Measurements from ENCODE around the gene ANTKMT.
A peak's percentile ranks its signal among the peaks of the same experiment; 100 is the strongest.
"Not testable (repeated sequence)": the region's sequence is repeated elsewhere in the genome, so short reads cannot be mapped to it uniquely, and the experiment has no call there.

The ANTKMT gene

DNA sequence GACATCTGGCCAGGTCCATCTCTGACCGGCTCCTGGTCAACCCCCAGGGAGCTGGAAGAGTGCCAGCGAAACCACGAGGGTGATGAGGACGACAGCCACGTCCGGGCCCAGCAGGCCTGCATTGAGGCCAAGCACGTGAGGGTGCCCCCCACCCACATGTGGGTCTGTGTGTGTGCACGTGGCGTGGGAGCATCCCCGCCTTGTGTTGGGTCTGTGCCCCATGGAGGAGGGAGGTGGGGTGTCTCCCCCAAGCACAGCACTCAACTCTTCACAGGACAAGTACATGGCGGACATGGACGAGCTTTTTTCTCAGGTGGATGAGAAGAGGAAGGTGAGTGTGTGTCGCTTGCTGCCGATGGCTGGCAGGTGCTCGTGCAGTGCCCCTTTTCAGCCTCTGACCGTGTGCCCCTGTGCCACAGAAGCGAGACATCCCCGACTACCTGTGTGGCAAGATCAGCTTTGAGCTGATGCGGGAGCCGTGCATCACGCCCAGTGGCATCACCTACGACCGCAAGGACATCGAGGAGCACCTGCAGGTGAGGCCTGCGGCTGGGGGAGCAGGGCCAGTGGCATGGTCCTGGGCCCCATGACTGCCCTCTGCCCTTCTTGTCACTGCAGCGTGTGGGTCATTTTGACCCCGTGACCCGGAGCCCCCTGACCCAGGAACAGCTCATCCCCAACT is 39.1 kb upstream of the ANTKMT start:
- DNase-seq, result no peak

- no peak for DNase-seq
These were observed 38.2 kb upstream of the ANTKMT start for GRCh38 chr16:682493-683395.

GRCh38 chr16:683396-684070 is 37.4 kb upstream of the ANTKMT start:
- peak in 1 of 2 experiments; percentile 42 for DNase-seq

DNA sequence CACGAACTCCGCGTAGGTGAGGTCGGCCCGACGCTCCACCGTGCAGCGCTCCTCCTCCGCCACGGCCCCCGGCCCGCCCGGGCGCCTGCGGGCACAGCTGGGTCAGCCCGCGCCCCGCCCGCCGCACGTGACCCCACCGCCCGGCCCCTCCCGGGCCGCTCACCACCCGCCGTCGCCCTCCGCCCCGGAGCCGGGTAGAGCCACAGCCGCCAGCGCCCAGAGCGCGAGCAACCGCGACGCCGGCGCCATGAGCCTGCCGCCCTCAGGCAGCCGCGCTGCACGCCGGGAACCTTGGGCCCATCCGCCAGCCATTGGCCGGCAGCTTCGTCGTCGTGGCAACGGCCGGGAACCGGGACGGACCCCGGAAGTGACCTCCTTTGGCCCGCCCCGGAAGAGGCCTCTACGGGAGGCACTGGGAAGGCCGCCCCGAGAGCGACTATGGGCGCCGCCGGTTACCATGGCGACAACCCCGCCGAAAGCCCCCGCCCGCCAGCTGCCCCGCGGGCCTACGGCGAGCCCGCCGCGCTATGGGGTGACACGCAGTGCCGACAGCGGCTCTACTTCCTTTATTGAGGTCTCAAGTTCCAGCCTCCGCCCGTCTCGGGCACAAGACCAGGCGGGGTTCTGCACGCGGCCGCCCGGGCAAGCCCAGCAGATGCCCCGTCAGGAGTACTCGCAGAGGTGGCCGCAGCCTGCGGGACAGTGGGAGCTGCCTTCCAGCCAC is 36.7 kb upstream of the ANTKMT start, which contains the start of gene JMJD8:
Gene JMJD8 (minus strand): TSS at position 264 of the 724 bp plus-strand sequence. CDS start 15 bp downstream, at position 249.
- peak; percentile 95 to 98 for DNase-seq

- no peak for DNase-seq
These were observed 35.8 kb upstream of the ANTKMT start for GRCh38 chr16:684961-685696.

GRCh38 chr16:685967-686366 is 35.0 kb upstream of the ANTKMT start:
- DNase-seq, result no peak

GRCh38 chr16:686459-687260 is 34.3 kb upstream of the ANTKMT start:
- DNase-seq, result no peak

DNA sequence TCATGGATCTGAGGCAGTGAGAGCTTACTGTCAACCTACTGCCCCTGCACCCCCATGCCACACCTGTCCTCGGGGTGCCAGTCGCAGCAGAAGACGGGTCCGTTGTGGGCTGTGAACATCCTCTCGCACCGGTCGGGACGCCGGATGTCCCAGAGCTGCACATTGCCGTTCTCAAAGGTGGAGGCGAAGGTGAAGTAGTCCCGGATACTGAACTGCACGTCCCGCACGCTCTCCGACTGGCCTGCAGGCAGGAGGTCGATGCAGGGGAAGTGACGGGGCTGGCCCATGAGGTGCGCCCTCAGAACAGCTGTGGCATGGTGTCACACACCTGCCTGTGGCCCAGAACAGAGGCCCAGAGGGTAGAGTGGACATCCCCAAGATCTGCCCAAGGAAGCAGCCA is 33.4 kb upstream of the ANTKMT start:
- no peak for DNase-seq

- no peak for DNase-seq
These were observed 31.6 kb upstream of the ANTKMT start for GRCh38 chr16:689175-689897.

- DNase-seq, result not testable (repeated sequence)
These were observed 29.7 kb upstream of the ANTKMT start for GRCh38 chr16:691242-691641.

- no peak for DNase-seq
These were observed 28.4 kb upstream of the ANTKMT start for GRCh38 chr16:692356-693108.

DNA sequence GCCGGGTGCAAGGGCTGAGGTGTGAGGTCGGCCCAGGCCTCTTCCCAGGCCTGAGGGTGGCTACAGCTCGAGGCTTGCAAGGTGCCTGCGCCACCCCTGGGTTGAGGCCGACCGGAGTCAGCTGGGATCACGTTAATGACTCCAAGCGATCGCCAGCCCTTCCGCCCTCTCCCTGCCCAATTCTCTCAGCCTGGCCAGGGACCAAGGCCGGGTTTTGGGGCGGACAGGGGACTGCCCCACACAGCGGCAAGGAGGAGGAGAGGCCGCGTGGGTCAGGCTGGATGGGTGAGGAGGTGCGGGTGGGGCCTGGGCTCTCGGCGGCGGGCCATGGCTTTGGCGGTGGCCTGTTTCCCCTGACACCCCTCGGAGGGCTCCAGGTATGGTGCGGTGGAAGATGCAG is 27.6 kb upstream of the ANTKMT start:
- no peak for DNase-seq

DNA sequence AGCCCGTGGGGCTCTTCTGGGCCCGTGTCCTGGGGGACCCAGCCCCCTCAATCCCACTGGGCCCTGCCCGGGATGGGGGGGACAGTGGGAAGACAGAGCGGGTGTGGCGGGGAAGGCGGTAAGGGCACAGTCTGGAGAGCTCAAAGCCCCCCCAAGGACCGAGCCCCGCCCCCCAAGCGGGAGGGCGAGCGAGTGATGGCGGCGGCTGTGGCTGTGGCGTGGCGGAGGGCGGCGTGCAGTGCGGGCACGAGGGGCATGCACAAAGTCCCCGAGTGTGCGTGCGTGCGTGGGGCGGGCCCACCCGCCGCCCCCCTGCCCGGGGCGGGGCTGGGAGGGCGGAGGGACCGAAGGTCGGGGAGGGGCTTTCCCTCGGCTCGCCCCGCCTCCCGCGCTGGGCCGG is 27.2 kb upstream of the ANTKMT start:
- DNase-seq, result no peak

- no peak for DNase-seq
These were observed 26.6 kb upstream of the ANTKMT start for GRCh38 chr16:694187-694862.

DNA sequence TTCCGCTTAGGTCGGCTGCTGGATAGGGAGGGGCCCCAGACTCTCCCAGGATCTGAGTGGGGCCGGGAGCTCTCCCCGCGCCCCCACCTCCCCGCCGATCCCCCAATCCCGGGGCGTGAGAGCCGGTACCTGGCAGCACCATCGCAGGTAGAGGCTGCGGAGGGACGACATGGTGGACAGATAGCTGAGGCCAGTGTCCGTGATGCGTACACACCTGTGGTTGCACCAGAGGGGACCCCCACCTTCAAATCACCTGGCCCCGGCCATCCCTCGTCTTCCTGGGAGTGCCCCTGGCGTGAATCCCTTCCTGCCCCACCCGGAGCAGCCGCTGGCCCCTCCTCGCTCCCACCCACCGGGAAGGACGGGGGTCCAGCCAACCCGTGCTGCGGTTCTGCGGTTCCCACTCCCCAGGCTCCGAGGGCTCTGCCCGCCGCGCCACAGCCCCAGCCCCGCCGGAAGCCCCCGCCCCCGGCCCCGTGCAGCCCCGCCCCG is 26.0 kb upstream of the ANTKMT start:
- DNase-seq, result no peak

DNA sequence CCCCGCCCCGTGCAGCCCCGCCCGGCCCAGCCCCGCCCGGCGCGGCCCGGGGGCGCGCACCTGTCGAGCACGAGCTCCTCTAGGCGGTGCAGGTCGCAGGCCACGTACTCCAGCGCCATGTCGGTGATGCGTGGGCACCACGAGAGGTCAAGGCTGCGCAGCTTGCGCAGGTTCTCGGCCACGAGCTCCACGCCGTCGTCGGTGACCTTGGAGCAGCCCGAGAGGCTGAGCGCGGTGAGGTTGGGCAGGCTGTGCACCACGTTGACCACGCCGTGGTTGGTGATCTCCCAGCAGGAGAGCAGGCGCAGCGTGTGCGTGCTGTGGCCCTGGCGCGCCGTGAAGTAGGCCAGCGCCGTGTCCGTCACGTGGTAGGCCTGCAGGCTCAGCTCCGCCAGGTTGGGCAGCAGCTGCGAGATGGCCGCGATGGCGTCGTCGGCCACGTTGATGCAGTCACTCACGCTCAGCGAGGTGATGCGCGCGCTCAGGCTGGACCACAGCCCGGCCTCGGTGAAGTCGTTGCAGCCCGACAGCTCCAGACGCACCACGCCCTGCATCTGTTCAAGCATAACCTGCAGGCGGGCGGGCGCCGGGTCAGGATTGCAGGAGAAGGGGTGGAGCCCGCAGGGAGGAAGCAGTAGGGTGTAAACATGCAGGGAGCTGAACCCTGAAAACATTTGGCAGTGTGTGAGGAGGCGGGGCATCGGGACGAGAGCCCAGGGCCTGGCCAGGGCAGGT is 25.4 kb upstream of the ANTKMT start:
- peak; percentile 77 to 85 for DNase-seq

DNA sequence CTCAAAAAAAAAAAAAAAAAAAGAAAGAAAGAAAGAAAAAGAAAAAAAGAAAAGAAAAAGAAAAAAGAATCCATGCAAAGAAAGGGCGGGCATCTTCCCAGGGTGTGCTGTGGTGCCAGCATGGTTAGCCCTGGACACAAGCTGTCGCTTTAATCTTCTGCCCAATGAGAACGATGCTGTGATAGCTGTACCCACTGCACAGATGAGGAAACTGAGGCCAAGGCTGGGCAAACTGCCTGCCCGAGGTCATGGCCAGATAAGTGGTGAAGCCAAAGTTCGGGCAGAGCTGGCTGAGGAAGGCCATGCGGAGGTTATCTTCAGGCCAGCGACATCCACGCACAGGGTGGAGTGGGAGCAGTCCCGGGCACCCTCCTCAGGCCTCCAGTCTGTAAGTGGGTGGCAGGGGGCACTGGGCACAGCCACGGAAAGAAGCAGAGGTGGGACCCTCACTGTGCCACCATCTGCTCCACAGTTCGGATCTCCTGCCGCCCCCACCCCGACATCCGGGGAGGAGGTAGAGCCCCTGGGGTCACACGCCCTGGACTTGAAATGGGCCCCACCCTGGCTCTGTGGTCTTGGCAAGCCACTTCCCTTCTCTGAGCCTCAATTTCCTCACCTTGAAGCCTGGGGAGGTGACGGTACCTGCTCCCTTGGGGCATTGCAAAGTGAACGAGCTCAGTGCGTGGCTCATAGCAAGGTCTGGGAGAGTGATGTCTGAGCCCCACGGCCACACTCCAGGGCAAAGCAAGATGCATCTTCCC is 21.9 kb upstream of the ANTKMT start:
- DNase-seq, result no peak
